ENCODE measurements around the gene MYO1E.

The MYO1E gene

GRCh38 chr15:59335207-59335786 is 37.4 kb downstream of the MYO1E start:
- TF ChIP-seq CTCF (IDR thresholded peaks at IDR 0.05; ENCODE audit: low read depth, low read length): no peak
- H3K4me3 ChIP-seq (ENCODE audit: low read depth, low read length): no peak overlapping the region
- H3K9me3 ChIP-seq (ENCODE audit: severe bottlenecking): no peaks in the 10 kb centered on the region
- H3K36me3 ChIP-seq: no peaks in the 10 kb centered on the region
- no peaks in the 10 kb centered on the region for H3K27me3 ChIP-seq (ENCODE audit: insufficient read depth, low read depth, severe bottlenecking)
- DNase-seq: no peak
- no peak overlapping the region for H3K27ac ChIP-seq

- TF ChIP-seq CTCF (IDR thresholded peaks at IDR 0.05; ENCODE audit: low read depth, low read length): no peak
- Histone ChIP-seq H3K36me3 (no peaks in the 10 kb centered on the region), H3K27ac (no peak overlapping the region), H3K27me3 (ENCODE audit: insufficient read depth, low read depth, severe bottlenecking) (no peaks in the 10 kb centered on the region), H3K9me3 (ENCODE audit: severe bottlenecking) (no peaks in the 10 kb centered on the region), H3K4me3 (ENCODE audit: low read depth, low read length) (no peak overlapping the region)
- no peak for DNase-seq
Observed at GRCh38 chr15:59334076-59334415, 38.6 kb downstream of the MYO1E start.

- H3K27me3 ChIP-seq (ENCODE audit: insufficient read depth, low read depth, severe bottlenecking): no peaks in the 10 kb centered on the region
- TF ChIP-seq CTCF (IDR thresholded peaks at IDR 0.05; ENCODE audit: low read depth, low read length): no peak
- H3K4me3 ChIP-seq (ENCODE audit: low read depth, low read length): no peak overlapping the region
- DNase-seq: no peak
- H3K27ac ChIP-seq: no peak overlapping the region
- no peaks in the 10 kb centered on the region for H3K9me3 ChIP-seq (ENCODE audit: severe bottlenecking)
- H3K36me3 ChIP-seq: no peaks in the 10 kb centered on the region
Observed at GRCh38 chr15:59333401-59334075, 39.1 kb downstream of the MYO1E start.

GRCh38 chr15:59332009-59332408 is 40.7 kb downstream of the MYO1E start:
- H3K27ac ChIP-seq: no peak overlapping the region
- DNase-seq: no peak
- H3K4me3 ChIP-seq (ENCODE audit: low read depth, low read length): no peak overlapping the region
- TF ChIP-seq CTCF (IDR thresholded peaks at IDR 0.05; ENCODE audit: low read depth, low read length): no peak
- no peaks in the 10 kb centered on the region for H3K9me3 ChIP-seq (ENCODE audit: severe bottlenecking)
- H3K36me3 ChIP-seq: no peaks in the 10 kb centered on the region
- H3K27me3 ChIP-seq (ENCODE audit: insufficient read depth, low read depth, severe bottlenecking): no peaks in the 10 kb centered on the region

GRCh38 chr15:59330649-59331048 is 42.0 kb downstream of the MYO1E start:
- H3K36me3 ChIP-seq: no peaks in the 10 kb centered on the region
- no peak for TF ChIP-seq CTCF (IDR thresholded peaks at IDR 0.05; ENCODE audit: low read depth, low read length)
- no peaks in the 10 kb centered on the region for H3K9me3 ChIP-seq (ENCODE audit: severe bottlenecking)
- no peak overlapping the region for H3K27ac ChIP-seq
- DNase-seq: no peak
- H3K27me3 ChIP-seq (ENCODE audit: insufficient read depth, low read depth, severe bottlenecking): no peaks in the 10 kb centered on the region
- no peak overlapping the region for H3K4me3 ChIP-seq (ENCODE audit: low read depth, low read length)
